HG03097 (cell line): Measurements from ENCODE around the gene SNX33.
"Not testable (repeated sequence)": the region's sequence is repeated elsewhere in the genome, so short reads cannot be mapped to it uniquely, and the experiment has no call there.

Source experiments
- ATAC-seq: cut with Tn5 transposase; IDR thresholded peaks from one replicate; pipeline ENCODE4 v1.9.1; 2021; ENCODE audit not compliant: unreplicated experiment, low FRiP score

Gene SNX33

GRCh38 chr15:75647370-75648155, at the start of gene SNX33:
Gene SNX33 (plus strand): TSS chr15:75647912. CDS start chr15:75649103, 1,191 bp downstream.
- no peak for ATAC-seq

- no peak for ATAC-seq
These were observed 49.4 kb upstream of the SNX33 start for GRCh38 chr15:75598361-75598760.

- ATAC-seq: no peak
These were observed 48.3 kb upstream of the SNX33 start for GRCh38 chr15:75599401-75599800.

- ATAC-seq: no peak
These were observed 41.7 kb upstream of the SNX33 start for GRCh38 chr15:75606026-75606425.

- no peak for ATAC-seq
These were observed 40.7 kb upstream of the SNX33 start for GRCh38 chr15:75606711-75607699.

- no peak for ATAC-seq
These were observed 30.9 kb upstream of the SNX33 start for GRCh38 chr15:75616766-75617165.

GRCh38 chr15:75620058-75620820, 27.5 kb upstream of the SNX33 start:
- no peak for ATAC-seq

- ATAC-seq: no peak
These were observed 26.8 kb upstream of the SNX33 start for GRCh38 chr15:75620841-75621391.

GRCh38 chr15:75622505-75622904, 25.2 kb upstream of the SNX33 start:
- ATAC-seq: no peak

- peak; percentile 82 for ATAC-seq
These were observed 22.0 kb upstream of the SNX33 start, which contains the start of gene SNUPN for GRCh38 chr15:75625542-75626347. Gene SNUPN (minus strand): TSS chr15:75625725. CDS start chr15:75621051, 4,674 bp downstream.

GRCh38 chr15:75631935-75632334, 15.8 kb upstream of the SNX33 start:
- no peak for ATAC-seq

GRCh38 chr15:75633922-75634321, 13.8 kb upstream of the SNX33 start:
- not testable (repeated sequence) for ATAC-seq

- ATAC-seq: no peak
These were observed 11.7 kb upstream of the SNX33 start for GRCh38 chr15:75636026-75636425.

- ATAC-seq: no peak
These were observed 10.3 kb upstream of the SNX33 start for GRCh38 chr15:75637245-75638009.

- ATAC-seq: no peak
These were observed 8.5 kb upstream of the SNX33 start for GRCh38 chr15:75639191-75639708.

- ATAC-seq: peak; percentile 90
These were observed 7.8 kb upstream of the SNX33 start, which contains the start of gene IMP3 for GRCh38 chr15:75639709-75640482. Gene IMP3 (minus strand): TSS chr15:75640224. CDS start chr15:75640168, 56 bp downstream.

GRCh38 chr15:75640483-75641178, 7.1 kb upstream of the SNX33 start:
- ATAC-seq: peak; percentile 23
